GM19099 (cell line): ENCODE data around the gene CDC37.

Source experiments
- POLR2A ChIP-seq: IDR thresholded peaks from 3 replicates; pipeline ENCODE4 v1.6.1; 2011; ENCODE audit warnings: low read depth; ENCODE audit not compliant: insufficient read length; ENCODE audit errors: extremely low read depth

The CDC37 gene

GRCh38 chr19:10407096-10407495 is 3.8 kb upstream of the CDC37 start:
- TF ChIP-seq POLR2A = no peak

GRCh38 chr19:10406191-10406590 is 2.8 kb upstream of the CDC37 start:
- TF ChIP-seq POLR2A = no peak

- TF ChIP-seq POLR2A = no peak
These were observed 1.8 kb upstream of the CDC37 start for GRCh38 chr19:10404888-10405820.

- no peak for TF ChIP-seq POLR2A
These were observed 802 bp downstream of the CDC37 start for GRCh38 chr19:10402441-10403038.

- TF ChIP-seq POLR2A = no peak
These were observed 3.5 kb downstream of the CDC37 start for GRCh38 chr19:10399878-10400277.

GRCh38 chr19:10398819-10399218 is 4.5 kb downstream of the CDC37 start:
- TF ChIP-seq POLR2A = no peak

- TF ChIP-seq POLR2A = no peak
These were observed 7.4 kb downstream of the CDC37 start for GRCh38 chr19:10395917-10396316.

- no peak for TF ChIP-seq POLR2A
These were observed 7.9 kb downstream of the CDC37 start for GRCh38 chr19:10395436-10395835.

- TF ChIP-seq POLR2A = no peak
These were observed 8.3 kb downstream of the CDC37 start for GRCh38 chr19:10395003-10395402.

GRCh38 chr19:10393137-10393536 is 10.2 kb downstream of the CDC37 start:
- no peak for TF ChIP-seq POLR2A

- TF ChIP-seq POLR2A = no peak
These were observed 11.2 kb downstream of the CDC37 start for GRCh38 chr19:10392120-10392519.

- peak; percentile 19 for TF ChIP-seq POLR2A
These were observed 12.6 kb downstream of the CDC37 start for GRCh38 chr19:10390652-10391286.

- no peak for TF ChIP-seq POLR2A
These were observed 13.5 kb downstream of the CDC37 start for GRCh38 chr19:10389863-10390262.

- TF ChIP-seq POLR2A = peak; percentile 8
These were observed 14.4 kb downstream of the CDC37 start for GRCh38 chr19:10388957-10389356.

GRCh38 chr19:10384580-10384979 is 18.8 kb downstream of the CDC37 start:
- no peak for TF ChIP-seq POLR2A

GRCh38 chr19:10380313-10381102 is 22.8 kb downstream of the CDC37 start, which contains the start of gene TYK2:
TYK2 (minus strand) TSS chr19:10380572; CDS start chr19:10378406, 2,166 bp downstream.
- TF ChIP-seq POLR2A = peak; percentile 94

GRCh38 chr19:10379880-10380312 is 23.4 kb downstream of the CDC37 start:
- TF ChIP-seq POLR2A = no peak
